GM23248 (cell line): ENCODE data around the gene OR8D1.

Experiments used
- EZH2 ChIP-seq: fragments of 200-600 bp; sonication (generic); IDR thresholded peaks from 2 replicates; pipeline ENCODE4 v1.6.1; 2018; ENCODE audit warnings: antibody characterized with exemption, mild to moderate bottlenecking; ENCODE audit not compliant: insufficient read depth, poor library complexity, severe bottlenecking
- EZH2phosphoT487 ChIP-seq: fragments of 200-600 bp; sonication (generic); IDR thresholded peaks from 2 replicates; pipeline ENCODE4 v1.6.1; 2018; ENCODE audit warnings: antibody characterized with exemption, moderate library complexity, mild to moderate bottlenecking, low read depth; ENCODE audit not compliant: insufficient read depth

GRCh38 chr11:124296016-124296415 lies 17.7 kb downstream of the OR8D1 start:
- no peak for TF ChIP-seq EZH2
- TF ChIP-seq EZH2phosphoT487 = no peak
